Gastroesophageal sphincter (tissue), 3 donors: ENCODE results near the gene ERG28.

Experiments
- CTCF ChIP-seq, 4 experiments: fragments of 200-600 bp in 2 of 4; fragments of 450-650 bp in 2 of 4; sonication (generic) in 1 of 4; IDR thresholded peaks; one replicate each; pipeline ENCODE4 v1.5.1; 2017 to 2019; ENCODE audit warnings: antibody characterized with exemption in 4 of 4, mild to moderate bottlenecking in 2 of 4, moderate library complexity in 2 of 4
- POLR2A ChIP-seq, 2 donors: fragments of 450-650 bp; IDR thresholded peaks; one replicate each; pipeline ENCODE4 v1.6.1; 2017; ENCODE audit warnings: antibody characterized with exemption in 2 of 2, mild to moderate bottlenecking in 2 of 2, moderate library complexity in 1 of 2

GRCh38 chr14:75631453-75631831 is 29.2 kb downstream of the ERG28 start:
- TF ChIP-seq CTCF (IDR thresholded peaks at IDR 0.05), result no peak
- TF ChIP-seq POLR2A (IDR thresholded peaks at IDR 0.05), result no peak
